Peyer's patch (tissue), 4 donors: ENCODE results near the gene DAPK1.

ENCODE experiments used
- CTCF ChIP-seq, 6 experiments: fragments of 450-650 bp in 4 of 6; fragments of 200-600 bp in 2 of 6; sonication (generic) in 1 of 6; IDR thresholded peaks; one replicate each; pipeline ENCODE4 v1.5.1; 2017 to 2019; ENCODE audit warnings: antibody characterized with exemption in 6 of 6, mild to moderate bottlenecking in 3 of 6, moderate library complexity in 1 of 6
- POLR2A ChIP-seq, 2 donors: fragments of 450-650 bp; IDR thresholded peaks; one replicate each; pipeline ENCODE4 v1.5.1; 2017; ENCODE audit warnings: antibody characterized with exemption in 2 of 2, mild to moderate bottlenecking in 2 of 2, moderate library complexity in 2 of 2

- TF ChIP-seq CTCF (IDR thresholded peaks at IDR 0.05) (no peak), POLR2A (IDR thresholded peaks at IDR 0.05) (no peak)
Measured at GRCh38 chr9:87656485-87656884, 158.8 kb downstream of the DAPK1 start.
